Right ventricle myocardium superior (tissue), 1 donor: ENCODE data around the gene TNFAIP1. TPM values are rescaled to one million over a fixed set of nuclear protein-coding genes. Genes with fewer than 3 reads are reported as not detected.
A peak's percentile ranks its signal among the peaks of the same experiment; 100 is the strongest.
"Not testable (repeated sequence)": the region's sequence is repeated elsewhere in the genome, so short reads cannot be mapped to it uniquely, and the experiment has no call there.

ENCODE experiments used
- ATAC-seq: fragments of 200-7000 bp; cut with Tn5 transposase; one replicate; pipeline ENCODE4 v1.9.1; 2020; ENCODE audit warnings: mild to moderate bottlenecking; ENCODE audit not compliant: poor library complexity
- DNase-seq: peaks from one replicate; pipeline ENCODE4 v3.0.0-alpha.2; 2020
- intact Hi-C: fragments of 100-400 bp; cut with DNase I; formaldehyde crosslinking; loops from one replicate; pipeline ENCODE4 v1.11.2; 2022
- long read RNA-seq: library from polyadenylated mRNA; unstranded; transcript quantifications from one replicate; pipeline ENCODE4 v2.0.0, GENCODE V29; 2021
- total RNA-seq: library from RNA; stranded (reverse); fragmentation: NEBNext Ultra II Directional; extraction: Animal tissue kit (Norgen Biotek cat#: 25700); gene quantifications from one replicate; pipeline ENCODE4 v1.2.1, GENCODE V29; 2021
- donor health status: DM: no; HTN: yes; CAD: no; lungs with severe emphysema.

The TNFAIP1 gene
- 33.8 TPM for total RNA-seq
- long read RNA-seq, transcript TNFAIP1-201 (7 exons, 3,627 nt): major isoform, 45 of 133 reads
- long read RNA-seq, partial matches to known transcripts: 67 of 133 reads
- long read RNA-seq, other reads (novel, unspliced or antisense): 21 of 133 reads

- ATAC-seq: peak; percentile 98
- peak; percentile 99 for DNase-seq
- intact Hi-C loops: no loop called here
Observed at GRCh38 chr17:28335201-28335958, at the start of gene TNFAIP1, which contains the start of gene IFT20. TNFAIP1 (plus strand) TSS chr17:28335761; CDS start chr17:28339522, 3,761 bp downstream. IFT20 (minus strand) TSS chr17:28335472; CDS start chr17:28331985, 3,487 bp downstream.

GRCh38 chr17:28285965-28286364 lies 49.6 kb upstream of the TNFAIP1 start:
- no peak for ATAC-seq
- DNase-seq: no peak
- intact Hi-C loops: no loop called here

GRCh38 chr17:28290703-28291102 lies 44.9 kb upstream of the TNFAIP1 start:
- DNase-seq: no peak
- intact Hi-C loops: no loop called here
- no peak for ATAC-seq

- ATAC-seq: no peak
- DNase-seq: no peak
- intact Hi-C loops: no loop called here
Observed at GRCh38 chr17:28291780-28292330, 43.7 kb upstream of the TNFAIP1 start.

GRCh38 chr17:28292878-28293277 lies 42.7 kb upstream of the TNFAIP1 start:
- DNase-seq, ATAC-seq, intact Hi-C loops: not testable (repeated sequence)

GRCh38 chr17:28293994-28294393 lies 41.6 kb upstream of the TNFAIP1 start:
- DNase-seq (no peak), ATAC-seq (no peak)
- intact Hi-C loops: no loop called here

GRCh38 chr17:28295677-28296578 lies 39.6 kb upstream of the TNFAIP1 start:
- ATAC-seq (no peak), DNase-seq (no peak)
- intact Hi-C loops: no loop called here

- DNase-seq (no peak), ATAC-seq (no peak)
- intact Hi-C loops: no loop called here
Observed at GRCh38 chr17:28298449-28298848, 37.1 kb upstream of the TNFAIP1 start.

GRCh38 chr17:28306954-28307401 lies 28.6 kb upstream of the TNFAIP1 start:
- intact Hi-C loops: no loop called here
- DNase-seq (no peak), ATAC-seq (no peak)

GRCh38 chr17:28313841-28314240 lies 21.7 kb upstream of the TNFAIP1 start:
- intact Hi-C loops: no loop called here
- no peak for DNase-seq
- ATAC-seq: no peak

- ATAC-seq (no peak), DNase-seq (no peak)
- intact Hi-C loops: no loop called here
Observed at GRCh38 chr17:28315846-28316705, 19.5 kb upstream of the TNFAIP1 start.

- ATAC-seq (no peak), DNase-seq (no peak)
- intact Hi-C loops: no loop called here
Observed at GRCh38 chr17:28317099-28317965, 18.2 kb upstream of the TNFAIP1 start.

- ATAC-seq (peak; percentile 6), DNase-seq (no peak)
- intact Hi-C loops: no loop called here
Observed at GRCh38 chr17:28317966-28318758, 17.4 kb upstream of the TNFAIP1 start.

GRCh38 chr17:28318759-28319597 lies 16.6 kb upstream of the TNFAIP1 start, which contains the start of gene TMEM97:
TMEM97 (plus strand) TSS chr17:28319200; CDS start chr17:28319240, 40 bp downstream.
- intact Hi-C loops: no loop called here
- peak; percentile 100 for ATAC-seq

GRCh38 chr17:28319598-28319935 lies 16.0 kb upstream of the TNFAIP1 start:
- no peak for DNase-seq
- intact Hi-C loops: no loop called here
- no peak for ATAC-seq

More at GRCh38 chr17:28318759-28319597, 16.6 kb upstream of the TNFAIP1 start, which contains the start of gene TMEM97:
- DNase-seq: peak; percentile 98
